ENCODE data around the gene ABCA6.
"Not testable (repeated sequence)": the region's sequence is repeated elsewhere in the genome, so short reads cannot be mapped to it uniquely, and the experiment has no call there.

The ABCA6 gene

DNA sequence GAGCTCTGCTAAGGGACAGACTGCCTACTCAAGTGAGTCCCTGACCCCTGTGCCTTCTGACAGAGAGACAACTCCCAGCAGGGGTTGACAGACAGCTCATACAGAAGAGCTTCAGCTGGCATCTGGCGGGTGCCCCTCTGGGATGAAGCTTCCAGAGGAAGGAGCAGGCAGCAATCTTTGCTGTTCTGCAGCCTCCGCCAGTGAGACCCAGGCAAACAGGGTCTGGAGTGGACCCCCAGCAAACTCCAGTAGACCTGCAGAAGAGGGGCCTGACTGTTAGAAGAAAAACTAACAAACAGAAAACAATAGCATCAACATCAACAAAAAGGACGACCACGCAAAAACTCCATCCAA is 70.5 kb downstream of the ABCA6 start:
- DNase-seq (ENCODE audit: low read depth) = not testable (repeated sequence)

DNA sequence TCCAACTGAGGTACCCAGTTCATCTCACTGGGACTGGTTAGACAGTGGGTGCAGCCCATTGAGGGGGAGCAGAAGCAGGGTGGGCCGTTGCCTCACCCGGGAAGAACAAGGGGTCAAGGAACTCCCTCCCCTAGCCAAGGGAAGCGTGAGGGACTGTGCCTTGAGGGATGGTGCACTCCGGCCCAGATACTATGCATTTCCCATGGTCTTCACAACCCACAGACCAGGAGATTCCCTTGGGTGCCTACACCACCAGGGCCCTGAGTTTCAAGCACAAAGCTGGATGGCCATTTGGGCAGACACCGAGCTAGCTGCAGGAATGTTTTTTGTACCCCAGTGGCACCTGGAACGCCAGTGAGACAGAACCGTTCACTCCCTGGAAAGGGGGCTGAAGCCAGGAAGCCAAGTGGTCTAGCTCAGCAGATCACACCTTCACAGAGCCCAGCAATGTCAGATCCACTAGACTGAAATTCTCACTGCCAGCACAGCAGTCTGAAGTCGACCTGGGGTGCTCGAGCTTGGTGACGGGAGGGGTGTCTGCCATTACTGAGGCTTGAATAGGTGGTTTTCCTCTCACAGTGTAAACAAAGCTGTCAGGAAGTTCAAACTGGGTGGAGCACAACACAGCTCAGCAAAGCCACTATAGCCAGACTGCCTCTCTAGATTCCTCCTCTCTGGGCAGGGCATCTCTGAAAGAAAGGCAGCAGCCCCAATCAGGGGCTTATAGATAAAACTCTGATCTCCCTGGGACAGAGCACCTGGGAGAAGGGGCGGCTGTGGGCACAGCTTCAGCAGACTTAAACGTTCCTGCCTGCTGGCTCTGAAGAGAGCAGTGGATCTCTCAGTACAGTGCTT is 71.1 kb downstream of the ABCA6 start:
- not testable (repeated sequence) for DNase-seq (ENCODE audit: low read depth)

DNA sequence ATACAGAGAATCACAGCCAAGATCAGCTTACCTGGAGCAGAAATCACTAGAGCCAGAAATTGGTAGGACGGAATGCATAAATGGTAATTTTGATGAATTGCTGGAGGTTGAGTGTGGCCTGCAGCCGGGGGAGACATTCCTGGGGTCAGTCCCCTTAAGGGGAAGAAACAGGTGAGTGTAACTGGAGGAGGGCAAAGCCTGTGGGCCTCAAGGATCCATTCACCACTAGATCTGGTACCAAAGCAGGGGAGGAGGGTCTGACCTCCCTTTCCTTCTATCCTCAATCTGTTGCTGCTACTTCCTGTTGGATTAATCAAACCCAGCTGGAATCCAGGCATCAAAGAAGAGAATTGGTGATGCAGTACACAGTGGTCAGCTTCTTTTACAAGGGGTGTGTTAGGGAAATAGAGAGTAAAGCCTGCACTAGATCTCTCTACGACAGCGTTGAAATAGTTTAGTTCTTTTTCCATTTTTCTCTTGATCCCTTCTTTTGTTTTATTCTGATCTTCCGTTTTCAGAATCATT is 72.4 kb downstream of the ABCA6 start:
- no peak for DNase-seq (ENCODE audit: low read depth)

DNA sequence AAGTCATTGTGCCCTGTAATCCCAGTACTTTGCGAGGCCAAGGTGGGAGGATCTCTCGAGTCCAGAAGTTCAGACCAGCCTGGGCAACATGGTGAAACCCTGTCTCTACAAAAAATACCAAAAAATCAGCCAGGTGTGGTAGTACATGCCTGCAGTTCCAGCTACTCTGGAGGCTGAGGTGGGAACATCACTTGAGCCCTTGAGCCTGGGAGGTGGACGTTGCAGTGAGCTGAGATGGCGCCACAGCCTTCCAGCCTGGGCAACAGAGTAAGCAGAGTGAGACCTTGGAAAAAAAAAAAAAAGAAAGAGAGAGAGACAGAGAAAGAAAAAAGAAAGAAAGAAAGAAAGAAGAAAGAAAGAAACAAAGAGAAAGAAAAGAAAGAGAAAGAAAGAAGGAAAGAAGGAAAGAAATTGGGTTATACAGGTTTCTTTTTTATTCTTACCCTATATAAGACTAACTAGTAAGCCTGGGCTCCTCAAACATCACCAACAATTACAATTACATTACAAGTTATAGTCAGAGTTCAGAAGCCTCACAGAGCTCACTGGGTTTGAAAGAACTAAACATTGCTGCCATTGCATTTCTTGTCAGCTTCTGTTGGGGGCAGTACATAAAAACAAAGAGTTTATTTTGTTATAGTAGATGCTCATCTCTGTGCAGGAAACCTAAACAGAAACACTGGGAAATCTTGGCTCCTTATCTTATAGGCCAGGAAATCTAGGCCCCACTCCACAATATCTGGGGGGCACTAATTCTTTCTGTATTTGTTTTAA is 74.2 kb downstream of the ABCA6 start:
- no peak for DNase-seq (ENCODE audit: low read depth)

DNA sequence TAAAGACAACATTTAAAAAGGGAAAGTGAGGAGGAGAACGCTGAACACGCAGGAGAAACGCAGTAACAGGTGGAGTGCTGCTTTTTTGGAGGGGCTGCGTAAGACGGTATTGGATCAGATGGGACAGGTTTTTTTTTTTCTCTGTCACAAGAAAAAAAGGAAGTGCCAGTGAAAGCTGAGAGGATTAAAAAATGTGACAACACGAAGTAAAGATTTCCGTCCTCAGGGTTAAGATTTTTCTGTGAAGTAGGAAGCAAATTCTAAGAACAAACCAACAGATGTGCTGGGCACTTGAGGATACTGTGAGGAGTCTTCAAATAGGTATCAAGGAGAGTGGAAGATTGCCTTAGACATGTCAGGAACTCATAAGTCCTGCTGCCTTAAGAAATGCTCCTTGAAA is 75.2 kb downstream of the ABCA6 start:
- no peak for DNase-seq (ENCODE audit: low read depth)

GRCh38 chr17:69065113-69065512 is 76.6 kb downstream of the ABCA6 start:
- no peak for DNase-seq (ENCODE audit: low read depth)

DNA sequence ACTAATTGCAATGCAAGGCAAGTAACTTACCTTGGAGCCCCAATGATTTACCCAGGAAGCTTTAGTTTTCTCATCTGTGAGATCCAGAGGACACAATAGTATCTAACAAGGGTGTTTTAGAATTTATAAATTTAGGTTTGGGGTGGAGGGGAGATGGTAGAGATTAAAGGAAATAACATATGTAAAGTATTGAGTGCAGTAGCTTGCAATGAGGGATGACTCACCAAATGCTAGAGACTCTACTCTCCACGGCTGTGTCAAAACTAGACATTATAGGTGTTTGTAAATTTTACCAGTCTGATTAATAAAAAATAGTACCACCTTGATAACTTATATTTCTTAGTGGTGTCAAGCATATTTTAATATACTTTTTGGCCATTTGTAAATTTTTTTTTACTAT is 77.2 kb downstream of the ABCA6 start:
- no peak for DNase-seq (ENCODE audit: low read depth)

- DNase-seq (ENCODE audit: low read depth) = no peak
Measured at GRCh38 chr17:69064001-69064400, 77.7 kb downstream of the ABCA6 start.

GRCh38 chr17:69062860-69063581 is 78.7 kb downstream of the ABCA6 start:
- no peak for DNase-seq (ENCODE audit: low read depth)

GRCh38 chr17:69061721-69062556 is 79.8 kb downstream of the ABCA6 start:
- DNase-seq (ENCODE audit: low read depth) = no peak

- no peak for DNase-seq (ENCODE audit: low read depth)
Measured at GRCh38 chr17:69060822-69061221, 80.9 kb downstream of the ABCA6 start, which contains the start of gene ABCA9. Gene ABCA9 (minus strand): TSS chr17:69060927. CDS start chr17:69051126, 9,801 bp downstream.

DNA sequence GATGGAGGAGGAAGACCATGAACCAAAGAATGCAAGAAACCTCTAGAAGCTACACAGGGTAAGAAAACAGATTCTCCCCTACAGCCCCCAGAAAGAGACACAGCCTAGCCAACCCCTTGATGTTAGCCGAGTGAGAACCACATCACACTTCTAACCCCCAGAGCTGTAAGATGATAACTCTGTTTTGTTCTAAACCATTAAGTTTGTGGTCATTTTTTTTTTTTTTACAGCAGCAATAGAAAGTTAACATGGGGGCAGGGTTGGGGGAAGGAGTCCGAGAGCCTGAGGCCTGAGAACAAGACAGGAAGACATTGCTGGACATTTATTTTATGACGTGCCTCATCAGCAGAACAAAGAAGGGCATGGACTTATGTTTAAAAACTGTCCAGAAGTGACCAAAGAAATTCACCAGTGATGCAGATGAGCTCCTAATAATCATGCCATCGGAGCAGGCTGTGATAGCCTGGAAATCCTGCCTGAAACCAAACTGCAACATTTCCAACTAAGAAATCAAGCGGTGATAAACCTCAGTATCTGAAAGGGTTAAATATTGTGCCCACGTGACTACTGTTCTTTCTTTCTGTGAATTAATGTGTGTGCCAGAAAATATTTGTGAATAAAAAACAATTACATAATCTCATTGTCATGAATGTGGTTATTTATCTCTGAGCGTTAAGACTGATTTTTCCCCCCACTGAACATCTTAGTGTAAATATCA is 82.1 kb downstream of the ABCA6 start:
- DNase-seq (ENCODE audit: low read depth) = no peak

DNA sequence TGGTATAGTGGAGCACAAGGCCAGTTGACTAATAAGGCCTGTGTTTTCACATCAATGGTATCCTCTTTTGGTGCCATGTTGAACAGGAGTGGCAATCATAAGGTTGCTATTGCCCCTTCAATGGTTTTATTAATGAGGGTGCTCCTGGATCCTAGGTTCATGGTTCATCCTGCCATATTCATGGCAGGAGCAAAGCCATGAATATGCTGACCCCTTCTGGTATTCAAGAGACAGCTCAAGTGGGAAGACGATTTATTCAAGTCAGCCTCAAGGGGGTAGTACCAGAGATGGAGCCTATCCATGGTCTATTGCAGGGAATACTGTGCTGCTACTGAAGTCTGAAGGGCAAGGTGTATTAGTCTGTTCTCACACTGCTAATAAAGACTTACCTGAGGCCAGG is 83.5 kb downstream of the ABCA6 start:
- no peak for DNase-seq (ENCODE audit: low read depth)

GRCh38 chr17:69057280-69057679 is 84.4 kb downstream of the ABCA6 start:
- no peak for DNase-seq (ENCODE audit: low read depth)

- DNase-seq (ENCODE audit: low read depth) = no peak
Measured at GRCh38 chr17:69056179-69056823, 85.4 kb downstream of the ABCA6 start.

DNA sequence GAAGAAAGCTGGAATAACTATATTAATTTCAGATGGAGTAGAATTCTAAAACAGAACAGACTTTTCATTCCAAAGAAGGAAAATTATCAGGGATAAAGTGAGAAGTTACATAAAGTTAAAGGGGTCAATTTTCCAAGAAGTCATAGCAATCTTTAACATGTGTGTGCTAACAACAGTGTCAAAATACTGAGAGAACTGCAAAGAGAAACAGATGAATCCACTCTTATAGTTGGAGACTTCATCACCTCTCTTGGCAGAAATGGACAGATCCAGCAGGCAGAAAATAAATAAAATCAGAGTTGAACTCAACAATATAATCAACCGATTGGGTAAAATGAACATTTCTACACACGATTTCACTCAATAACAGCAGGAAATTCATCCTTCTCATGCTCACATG is 86.4 kb downstream of the ABCA6 start:
- DNase-seq (ENCODE audit: low read depth) = no peak

DNA sequence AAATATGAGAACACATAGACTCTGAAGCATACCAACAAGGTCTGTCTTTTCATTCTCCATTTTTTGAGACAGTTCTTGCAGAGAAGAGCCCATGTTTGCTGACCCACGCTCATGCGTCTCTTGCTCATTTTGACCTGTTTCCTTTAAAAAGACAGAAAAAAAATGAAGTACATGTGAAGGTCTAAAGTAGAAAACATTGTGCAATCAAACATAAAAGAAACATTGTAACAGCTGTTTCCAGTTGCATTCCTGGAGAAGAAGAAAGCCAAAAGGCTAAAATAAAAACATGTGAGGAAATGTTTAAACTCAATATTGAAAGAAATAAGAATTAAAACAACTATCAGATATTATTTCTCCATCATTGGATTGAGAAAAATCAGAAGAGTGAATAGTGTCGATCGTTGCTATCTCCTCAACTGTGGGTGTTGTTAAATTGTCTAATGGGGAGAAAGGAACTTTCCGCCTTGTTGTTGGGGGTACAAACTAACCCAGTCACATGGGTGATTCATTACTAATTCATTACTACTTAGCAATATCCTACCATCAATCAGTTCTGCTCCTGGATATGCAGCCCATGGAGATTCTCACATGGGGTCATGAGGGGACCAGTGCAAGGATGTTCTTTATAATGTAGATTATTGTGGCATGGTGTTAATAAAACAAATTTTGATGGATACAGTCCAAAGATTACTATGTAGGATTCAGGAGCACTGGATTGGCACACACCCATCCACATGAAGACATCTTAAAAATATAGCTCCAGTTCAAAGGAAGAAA is 90.5 kb downstream of the ABCA6 start:
- DNase-seq (ENCODE audit: low read depth) = no peak

GRCh38 chr17:69048634-69049033 is 93.1 kb downstream of the ABCA6 start:
- no peak for DNase-seq (ENCODE audit: low read depth)

All from activated T-helper 9 cell treated with anti-CD3 and anti-CD28 coated beads, Interleukin-2, amount 50 U/mL, for 16 hours (primary cell).